ENCODE measurements around the gene THOC1. TPM values are rescaled to one million over a fixed set of nuclear protein-coding genes. Genes with fewer than 3 reads are reported as not detected.

The THOC1 gene
- total RNA-seq, 3 donors from 2014 or later, result 56.2 to 98.9 (median 67.5) TPM

DNA sequence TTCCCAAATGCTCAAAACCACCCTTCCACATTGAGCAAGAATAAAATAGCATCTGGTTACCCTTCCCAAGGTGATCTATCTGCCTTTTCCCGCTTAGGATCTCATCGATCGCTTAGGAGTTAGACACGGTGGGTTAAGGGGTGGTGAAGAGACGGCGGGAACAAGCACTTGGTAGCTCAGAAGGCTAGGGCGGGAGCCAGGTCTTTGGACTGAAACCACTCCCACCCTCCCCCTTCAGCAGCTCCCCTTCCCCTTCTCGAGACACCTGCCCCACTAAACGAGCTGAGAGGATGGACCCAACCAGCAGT lies 513 bp downstream of the THOC1 start:
- TF ChIP-seq POLR2A (IDR thresholded peaks at IDR 0.05), result no peak
- no peak for TF ChIP-seq POLR2AphosphoS5 (IDR thresholded peaks at IDR 0.05)
- TF ChIP-seq, protein P1, sequence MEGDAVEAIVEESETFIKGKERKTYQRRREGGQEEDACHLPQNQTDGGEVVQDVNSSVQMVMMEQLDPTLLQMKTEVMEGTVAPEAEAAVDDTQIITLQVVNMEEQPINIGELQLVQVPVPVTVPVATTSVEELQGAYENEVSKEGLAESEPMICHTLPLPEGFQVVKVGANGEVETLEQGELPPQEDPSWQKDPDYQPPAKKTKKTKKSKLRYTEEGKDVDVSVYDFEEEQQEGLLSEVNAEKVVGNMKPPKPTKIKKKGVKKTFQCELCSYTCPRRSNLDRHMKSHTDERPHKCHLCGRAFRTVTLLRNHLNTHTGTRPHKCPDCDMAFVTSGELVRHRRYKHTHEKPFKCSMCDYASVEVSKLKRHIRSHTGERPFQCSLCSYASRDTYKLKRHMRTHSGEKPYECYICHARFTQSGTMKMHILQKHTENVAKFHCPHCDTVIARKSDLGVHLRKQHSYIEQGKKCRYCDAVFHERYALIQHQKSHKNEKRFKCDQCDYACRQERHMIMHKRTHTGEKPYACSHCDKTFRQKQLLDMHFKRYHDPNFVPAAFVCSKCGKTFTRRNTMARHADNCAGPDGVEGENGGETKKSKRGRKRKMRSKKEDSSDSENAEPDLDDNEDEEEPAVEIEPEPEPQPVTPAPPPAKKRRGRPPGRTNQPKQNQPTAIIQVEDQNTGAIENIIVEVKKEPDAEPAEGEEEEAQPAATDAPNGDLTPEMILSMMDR (IDR thresholded peaks at IDR 0.05), result no peak
- peak overlapping the region; percentile 82 to 96 (median 89) for H3K4me3 ChIP-seq
- H3K27ac ChIP-seq, result peak overlapping the region; percentile 94
- no peaks in the 10 kb centered on the region for H3K9me3 ChIP-seq
- intact Hi-C loops (cut with DNase I; ENCODE audit: low total_unique reads), result no loop called here
- peaks cover 0 to 4% of the 10 kb centered on the region in 2 donors for H3K4me1 ChIP-seq
- no peaks in the 10 kb centered on the region for H3K36me3 ChIP-seq
- no peak for DNase-seq (ENCODE audit: low spot score in 2 of 2)
- no peaks in the 10 kb centered on the region for H3K27me3 ChIP-seq

DNA sequence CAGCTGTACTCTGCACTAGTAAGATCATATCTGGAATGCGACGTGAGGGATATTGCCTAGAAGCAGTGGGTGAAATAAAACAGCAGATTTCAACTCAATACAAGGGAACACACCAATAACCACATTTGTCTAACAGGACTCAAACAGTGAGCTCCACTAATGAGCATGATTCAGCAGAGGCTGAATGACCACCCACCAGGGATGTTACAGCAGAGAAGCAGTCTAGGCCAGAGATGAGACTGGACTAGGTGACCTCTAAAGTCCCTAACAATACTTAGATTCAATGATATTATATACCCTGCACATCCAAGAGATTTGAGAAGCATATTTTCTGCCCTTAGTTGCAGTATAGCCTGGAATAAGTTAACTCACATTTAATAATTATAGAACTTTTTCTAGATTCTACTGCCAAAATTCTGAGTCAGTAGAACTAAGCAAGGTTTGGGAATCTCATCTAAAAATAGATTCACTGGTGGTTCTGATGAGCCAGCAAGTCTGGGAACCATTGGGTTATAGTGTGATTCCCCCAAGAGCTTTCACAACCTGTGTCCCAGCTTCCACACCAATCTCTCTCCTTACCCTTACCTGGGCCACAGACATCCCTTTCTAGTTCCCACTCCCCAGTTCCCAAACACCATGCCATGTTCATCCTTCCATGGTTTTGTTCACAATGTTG lies 6.3 kb downstream of the THOC1 start:
- DNase-seq (ENCODE audit: low spot score in 2 of 2), result no peak
- no peak overlapping the region for H3K4me3 ChIP-seq
- no peaks in the 10 kb centered on the region for H3K4me1 ChIP-seq
- no peaks in the 10 kb centered on the region for H3K27me3 ChIP-seq
- intact Hi-C loops (cut with DNase I; ENCODE audit: low total_unique reads), result no loop called here
- no peak for TF ChIP-seq POLR2AphosphoS5 (IDR thresholded peaks at IDR 0.05)
- TF ChIP-seq, protein P1 (IDR thresholded peaks at IDR 0.05), result no peak
- TF ChIP-seq POLR2A (IDR thresholded peaks at IDR 0.05), result no peak
- no peak overlapping the region for H3K27ac ChIP-seq
- H3K36me3 ChIP-seq, result no peaks in the 10 kb centered on the region
- H3K9me3 ChIP-seq, result no peaks in the 10 kb centered on the region

DNA sequence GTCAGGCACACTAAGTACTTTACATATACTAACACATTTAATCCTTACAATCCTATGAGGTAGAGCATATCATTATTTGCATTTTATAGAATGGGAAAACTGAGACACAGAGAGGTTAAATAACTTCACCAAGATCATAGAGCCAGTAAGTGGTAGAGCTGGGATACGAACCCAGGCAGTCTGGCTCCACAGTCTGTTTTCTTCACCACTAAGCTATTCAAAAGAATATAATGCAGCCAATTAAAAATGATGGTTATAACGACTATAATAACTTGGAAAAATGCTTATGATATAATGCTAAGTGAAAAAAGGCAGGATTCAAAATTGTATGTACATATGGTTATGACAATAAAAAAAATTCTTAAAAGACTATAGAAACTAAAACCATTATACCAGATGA lies 7.3 kb downstream of the THOC1 start:
- intact Hi-C loops (cut with DNase I; ENCODE audit: low total_unique reads), result no loop called here
- Histone ChIP-seq H3K27ac (no peak overlapping the region), H3K4me1 (no peaks in the 10 kb centered on the region), H3K27me3 (no peaks in the 10 kb centered on the region), H3K4me3 (no peak overlapping the region), H3K9me3 (no peaks in the 10 kb centered on the region), H3K36me3 (no peaks in the 10 kb centered on the region)
- DNase-seq (ENCODE audit: low spot score in 2 of 2), result no peak
- TF ChIP-seq POLR2A (IDR thresholded peaks at IDR 0.05) (no peak), POLR2AphosphoS5 (IDR thresholded peaks at IDR 0.05) (no peak)
- TF ChIP-seq, protein P1 (IDR thresholded peaks at IDR 0.05), result no peak

DNA sequence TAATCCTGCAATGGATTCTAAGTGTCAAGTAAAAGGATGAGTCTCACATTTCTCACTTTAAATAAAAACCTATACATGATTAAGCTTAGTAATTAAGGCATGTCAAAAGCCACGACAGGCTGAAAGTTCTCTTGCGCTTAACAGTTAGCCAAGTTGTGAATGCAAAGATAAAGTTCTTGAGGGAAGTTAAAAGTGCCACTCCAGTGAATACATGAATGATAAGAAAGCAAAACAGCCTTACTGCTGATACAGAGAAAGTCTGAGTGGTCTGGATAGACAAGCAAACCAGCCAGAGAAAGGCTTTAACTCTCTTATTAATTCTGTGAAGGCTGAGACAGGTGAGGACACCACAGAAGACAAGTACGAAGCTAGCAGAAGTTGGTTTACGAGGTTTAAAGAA lies 12.7 kb downstream of the THOC1 start:
- no peaks in the 10 kb centered on the region for H3K9me3 ChIP-seq
- no peak overlapping the region for H3K27ac ChIP-seq
- no peak for DNase-seq (ENCODE audit: low spot score in 2 of 2)
- H3K4me3 ChIP-seq, result no peak overlapping the region
- H3K4me1 ChIP-seq, result no peaks in the 10 kb centered on the region
- intact Hi-C loops (cut with DNase I; ENCODE audit: low total_unique reads), result no loop called here
- TF ChIP-seq, protein P1 (IDR thresholded peaks at IDR 0.05), result no peak
- TF ChIP-seq POLR2A (IDR thresholded peaks at IDR 0.05) (no peak), POLR2AphosphoS5 (IDR thresholded peaks at IDR 0.05) (no peak)
- no peaks in the 10 kb centered on the region for H3K36me3 ChIP-seq
- H3K27me3 ChIP-seq, result no peaks in the 10 kb centered on the region

DNA sequence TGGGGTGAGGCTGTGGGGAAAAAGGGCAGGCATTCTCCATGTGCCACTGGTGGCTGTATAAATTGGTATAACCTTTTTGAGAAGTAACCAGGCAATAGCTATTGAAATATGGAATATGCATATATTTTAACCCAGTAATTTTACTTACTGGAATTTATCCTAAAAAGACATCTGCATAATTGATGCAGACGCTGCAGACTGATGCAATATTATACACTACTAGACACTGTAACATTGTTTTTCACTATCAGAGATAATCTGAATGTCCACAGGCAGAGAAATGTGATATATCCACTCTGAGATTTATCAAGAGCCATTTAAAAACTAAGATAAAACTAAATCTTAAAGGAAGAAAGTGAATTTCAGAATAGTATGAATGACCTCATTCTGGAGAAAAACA lies 14.7 kb downstream of the THOC1 start:
- TF ChIP-seq POLR2AphosphoS5 (IDR thresholded peaks at IDR 0.05) (no peak), POLR2A (IDR thresholded peaks at IDR 0.05) (no peak)
- TF ChIP-seq, protein P1 (IDR thresholded peaks at IDR 0.05), result no peak
- H3K4me1 ChIP-seq, result no peaks in the 10 kb centered on the region
- intact Hi-C loops (cut with DNase I; ENCODE audit: low total_unique reads), result no loop called here
- no peaks in the 10 kb centered on the region for H3K36me3 ChIP-seq
- no peak for DNase-seq (ENCODE audit: low spot score in 2 of 2)
- H3K27me3 ChIP-seq, result no peaks in the 10 kb centered on the region
- H3K27ac ChIP-seq, result no peak overlapping the region
- no peaks in the 10 kb centered on the region for H3K9me3 ChIP-seq
- no peak overlapping the region for H3K4me3 ChIP-seq

All from breast epithelium (tissue), 4 donors.